GM13977 (cell line): ENCODE data around the gene DUSP6.

ENCODE experiments used
- DNase-seq: peaks from one replicate; pipeline ENCODE4 v3.0.0; 2012; ENCODE audit warnings: low spot score
- CTCF ChIP-seq: IDR thresholded peaks from 2 replicates; pipeline ENCODE4 v1.5.1; 2012; ENCODE audit warnings: mild to moderate bottlenecking, control low read depth; ENCODE audit not compliant: insufficient read depth; ENCODE audit errors: extremely low read depth, missing control alignments
- in situ Hi-C: fragments of 300-500 bp; cut with MboI; formaldehyde crosslinking; loops from one replicate; pipeline ENCODE4 v1.12.0; 2022; ENCODE audit warnings: low sequenced_read_pairs, low pct_unique_long_range_greater_than_20kb, mixed read lengths, inconsistent platforms; ENCODE audit not compliant: unreplicated experiment

The DUSP6 gene

DNA sequence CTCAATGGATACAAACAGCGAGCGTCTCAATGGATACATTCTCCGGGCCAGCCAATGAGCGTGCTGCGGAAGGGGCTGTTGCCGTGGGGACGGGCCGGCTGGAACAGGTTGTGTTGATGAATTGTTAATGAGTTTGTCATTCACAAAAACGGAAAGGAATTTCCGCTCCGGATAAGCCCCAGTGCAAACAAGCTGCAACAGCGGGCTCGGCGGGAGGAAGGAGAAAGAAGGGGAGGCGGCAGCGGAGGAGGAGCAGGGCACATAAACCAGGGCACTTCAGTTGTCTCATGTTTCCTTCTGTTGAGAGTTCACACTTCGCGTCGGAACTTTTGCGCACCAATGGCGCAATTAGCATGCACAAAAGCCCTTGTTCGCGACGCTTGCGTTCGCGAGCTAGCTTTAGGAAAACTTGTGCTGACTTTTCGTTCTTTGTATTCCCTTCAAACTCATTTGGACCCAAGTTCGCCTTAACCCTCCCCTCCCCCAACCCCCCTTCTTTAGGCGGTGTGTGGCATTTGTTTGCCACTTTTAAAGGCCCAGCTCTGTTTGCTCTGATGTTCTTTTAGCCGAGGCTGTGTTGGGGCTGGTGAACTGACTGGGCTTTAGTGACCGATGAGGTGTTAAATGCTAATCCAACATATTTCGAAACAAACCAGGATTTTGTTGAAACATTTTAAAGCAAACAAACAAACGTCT, at the start of gene DUSP6:
DUSP6 (minus strand) TSS at position 10 of the 696 bp plus-strand sequence. CDS start 462 bp downstream, outside the sequence.
- in situ Hi-C loops = no loop called here
- peak; percentile 81 for DNase-seq
- no peak for TF ChIP-seq CTCF

- no peak for DNase-seq
- in situ Hi-C loops = no loop called here
- TF ChIP-seq CTCF = no peak
Measured at GRCh38 chr12:89401433-89402058, 49.2 kb upstream of the DUSP6 start.

GRCh38 chr12:89400415-89400814, 48.1 kb upstream of the DUSP6 start:
- DNase-seq = no peak
- TF ChIP-seq CTCF = no peak
- in situ Hi-C loops = no loop called here

- in situ Hi-C loops = no loop called here
- no peak for DNase-seq
- no peak for TF ChIP-seq CTCF
Measured at GRCh38 chr12:89395712-89396111, 43.4 kb upstream of the DUSP6 start.

- no peak for TF ChIP-seq CTCF
- in situ Hi-C loops = no loop called here
- DNase-seq = no peak
Measured at GRCh38 chr12:89393551-89394121, 41.3 kb upstream of the DUSP6 start.

DNA sequence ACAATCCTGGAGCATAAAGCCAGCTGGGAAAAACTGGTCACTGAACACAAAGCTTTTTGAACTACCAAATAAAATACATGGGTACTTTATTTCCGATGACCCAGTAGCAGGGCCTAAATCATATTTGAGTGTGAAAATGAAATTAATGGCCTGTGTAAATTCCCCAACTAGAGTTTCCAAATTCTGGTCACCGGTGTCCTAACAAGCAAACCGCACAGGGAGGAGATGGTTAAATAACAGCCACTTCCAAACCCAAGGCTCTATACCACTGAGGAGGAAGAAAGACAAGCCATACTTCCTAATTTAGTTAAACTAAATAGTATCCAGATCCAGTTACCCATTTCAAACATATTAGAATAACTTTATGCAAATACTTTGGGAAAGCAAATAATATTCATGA, 40.1 kb upstream of the DUSP6 start:
- TF ChIP-seq CTCF = no peak
- no peak for DNase-seq
- in situ Hi-C loops = no loop called here
